Amygdala (tissue), 56 donors: ENCODE results near the gene KRTAP19-8.

ENCODE experiments used
- DNase-seq, 56 donors: peaks; one replicate each; lab custom pipeline; 2025; lab: John Stamatoyannopoulos, UW

KRTAP19-8 gene

GRCh38 chr21:31038376-31038775, at the start of gene KRTAP19-8:
TSS of gene KRTAP19-8 (minus strand) at chr21:31038476. CDS start at chr21:31038443, 33 bp downstream.
- DNase-seq: no peak

GRCh38 chr21:31087639-31088473, 49.6 kb upstream of the KRTAP19-8 start:
- no peak for DNase-seq

GRCh38 chr21:31084689-31085088, 46.4 kb upstream of the KRTAP19-8 start:
- no peak for DNase-seq

- DNase-seq: no peak
Observed at GRCh38 chr21:31078796-31079195, 40.5 kb upstream of the KRTAP19-8 start.

GRCh38 chr21:31078216-31078615, 39.9 kb upstream of the KRTAP19-8 start:
- DNase-seq: no peak

- no peak for DNase-seq
Observed at GRCh38 chr21:31075848-31076247, 37.6 kb upstream of the KRTAP19-8 start.

GRCh38 chr21:31072533-31072932, 34.3 kb upstream of the KRTAP19-8 start:
- DNase-seq: no peak

- no peak for DNase-seq
Observed at GRCh38 chr21:31064803-31065202, 26.5 kb upstream of the KRTAP19-8 start.

- DNase-seq: no peak
Observed at GRCh38 chr21:31052489-31053142, 14.3 kb upstream of the KRTAP19-8 start.

- no peak for DNase-seq
Observed at GRCh38 chr21:31050577-31051157, 12.4 kb upstream of the KRTAP19-8 start.

GRCh38 chr21:31045841-31046240, 7.6 kb upstream of the KRTAP19-8 start:
- peak in 5 of 56 donors; percentile 2 to 25 (median 5) for DNase-seq

GRCh38 chr21:31043471-31043870, 5.2 kb upstream of the KRTAP19-8 start:
- DNase-seq: no peak

- DNase-seq: no peak
Observed at GRCh38 chr21:31042080-31042464, 3.8 kb upstream of the KRTAP19-8 start.

GRCh38 chr21:31041295-31042079, 3.2 kb upstream of the KRTAP19-8 start:
- no peak for DNase-seq

GRCh38 chr21:31034378-31034777, 3.9 kb downstream of the KRTAP19-8 start:
- no peak for DNase-seq

- DNase-seq: no peak
Observed at GRCh38 chr21:31030367-31031106, 7.7 kb downstream of the KRTAP19-8 start.

GRCh38 chr21:31023680-31024079, 14.6 kb downstream of the KRTAP19-8 start:
- DNase-seq: no peak

- no peak for DNase-seq
Observed at GRCh38 chr21:31022306-31022705, 16.0 kb downstream of the KRTAP19-8 start.

GRCh38 chr21:31018232-31018631, 20.0 kb downstream of the KRTAP19-8 start:
- no peak for DNase-seq

- DNase-seq: no peak
Observed at GRCh38 chr21:31014891-31015290, 23.4 kb downstream of the KRTAP19-8 start.
